Colonic mucosa (tissue), 4 donors: ENCODE data around the gene PPCDC. TPM values are rescaled to one million over a fixed set of nuclear protein-coding genes. Genes with fewer than 3 reads are reported as not detected.
A peak's percentile ranks its signal among the peaks of the same experiment; 100 is the strongest.

Source experiments
- DNase-seq: peaks from one replicate; pipeline ENCODE4 v3.0.0-alpha.2; 2020
- H3K27ac ChIP-seq: fragments of 200-600 bp; one replicate; pipeline ENCODE4 v1.8.0; 2021
- H3K27me3 ChIP-seq: fragments of 200-600 bp; one replicate; pipeline ENCODE4 v1.8.0; 2021
- H3K36me3 ChIP-seq: fragments of 200-600 bp; one replicate; pipeline ENCODE4 v1.8.0; 2021
- H3K4me1 ChIP-seq: fragments of 200-600 bp; one replicate; pipeline ENCODE4 v1.8.0; 2021; ENCODE audit warnings: mild to moderate bottlenecking
- H3K4me3 ChIP-seq: fragments of 200-600 bp; one replicate; pipeline ENCODE4 v1.8.0; 2021
- H3K9ac ChIP-seq, 2 donors: one replicate each; pipeline ENCODE4 v1.7.0; 2013; ENCODE audit warnings: control low read depth in 2 of 2, low read depth in 2 of 2, low read length in 2 of 2
- H3K9me3 ChIP-seq: fragments of 200-600 bp; one replicate; pipeline ENCODE4 v1.8.0; 2021
- CTCF ChIP-seq: fragments of 200-600 bp; IDR thresholded peaks from one replicate; pipeline ENCODE4 v1.8.0; 2022; ENCODE audit warnings: antibody characterized with exemption, mild to moderate bottlenecking
- intact Hi-C: fragments of 100-400 bp; cut with DNase I; formaldehyde crosslinking; loops from one replicate; pipeline ENCODE4 v1.14.1; 2022
- total RNA-seq, 2 donors: library from RNA; stranded (reverse); fragmentation: NEBNext Ultra II Directional in 1 of 2; extraction: Animal tissue kit (Norgen Biotek cat#: 25700) in 1 of 2; gene quantifications; one replicate each; pipeline ENCODE4 v1.2.1, GENCODE V29; 2021
- donor health status: healthy.
- donor health status: DM: no; HTN: no; CAD: no.
- donor health status: DM: no; HTN: no; CAD: no.

PPCDC gene
- total RNA-seq, 2 donors from 2014 or later: 10.1 to 23.1 TPM

DNA sequence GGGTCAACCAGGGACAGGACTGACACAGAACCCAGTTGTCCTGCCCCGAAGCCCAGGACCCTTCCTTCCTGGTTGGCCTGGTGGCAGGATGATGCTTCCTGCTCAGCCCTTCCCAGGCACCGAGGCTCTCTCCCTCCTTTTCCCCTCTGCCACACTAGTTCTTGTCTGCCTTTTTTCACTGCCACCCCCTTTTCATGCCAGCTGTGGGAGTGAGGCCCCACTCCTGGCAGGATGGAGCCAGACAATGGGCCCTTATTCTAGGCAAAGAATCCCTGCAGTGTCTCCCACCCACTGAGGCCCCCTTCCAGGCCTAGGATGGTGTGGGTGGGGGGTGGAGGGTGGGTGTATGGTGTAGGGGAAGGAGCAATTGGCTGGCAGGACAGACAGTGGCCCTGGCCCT, 29.2 kb upstream of the PPCDC start:
- no peaks in the 10 kb centered on the region for H3K27me3 ChIP-seq
- intact Hi-C loops: no loop called here
- no peak for TF ChIP-seq CTCF
- H3K9me3 ChIP-seq: no peaks in the 10 kb centered on the region
- no peak overlapping the region for H3K27ac ChIP-seq
- no peak for DNase-seq
- H3K36me3 ChIP-seq: no peaks in the 10 kb centered on the region
- H3K9ac ChIP-seq: no peak overlapping the region
- no peak overlapping the region for H3K4me3 ChIP-seq
- H3K4me1 ChIP-seq: peaks cover 4% of the 10 kb centered on the region

DNA sequence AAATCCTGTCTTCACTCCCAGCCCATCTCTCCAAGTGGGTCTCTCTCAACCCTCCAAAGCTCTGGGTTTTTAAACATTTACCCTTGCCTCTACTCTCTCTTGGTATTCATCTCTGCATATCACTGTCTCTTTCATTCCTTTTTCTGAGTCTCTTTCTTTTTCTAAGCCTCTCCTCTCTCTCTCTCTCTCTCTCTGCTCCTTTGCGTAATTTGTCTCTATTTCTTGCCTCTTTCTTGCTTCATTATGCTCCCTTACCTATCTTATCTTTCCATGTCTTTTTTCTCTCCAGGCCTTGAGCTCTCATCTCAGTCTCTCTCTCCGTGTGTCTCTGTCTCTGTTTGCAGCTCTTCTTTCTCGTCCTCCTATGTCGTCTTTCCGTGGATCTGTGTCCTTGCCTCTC, 28.7 kb upstream of the PPCDC start:
- Histone ChIP-seq H3K4me3 (no peak overlapping the region), H3K27me3 (no peaks in the 10 kb centered on the region), H3K27ac (no peak overlapping the region), H3K36me3 (no peaks in the 10 kb centered on the region), H3K4me1 (peaks cover 4% of the 10 kb centered on the region), H3K9ac (no peak overlapping the region), H3K9me3 (no peaks in the 10 kb centered on the region)
- intact Hi-C loops: no loop called here
- DNase-seq: no peak
- no peak for TF ChIP-seq CTCF

GRCh38 chr15:74995182-74995778, 28.1 kb upstream of the PPCDC start, which contains the start of gene SCAMP5:
Gene SCAMP5 (plus strand): TSS chr15:74995563. CDS start chr15:75011840, 16,277 bp downstream.
- no peaks in the 10 kb centered on the region for H3K9me3 ChIP-seq
- peak within 1 kb of the TSS; percentile 55 for H3K4me3 ChIP-seq
- H3K36me3 ChIP-seq: no peaks in the 10 kb centered on the region
- H3K9ac ChIP-seq: peak within 1 kb of the TSS in 1 of 2 donors; percentile 69
- H3K27ac ChIP-seq: no peak within 1 kb of the TSS
- H3K27me3 ChIP-seq: no peaks in the 10 kb centered on the region
- intact Hi-C loops: no loop called here
- DNase-seq: peak; percentile 97
- no peak for TF ChIP-seq CTCF
- H3K4me1 ChIP-seq: peaks cover 4% of the 10 kb centered on the region

GRCh38 chr15:74995779-74996765, 27.3 kb upstream of the PPCDC start:
- Histone ChIP-seq H3K36me3 (no peaks in the 10 kb centered on the region), H3K4me3 (peak overlapping the region; percentile 55), H3K27me3 (no peaks in the 10 kb centered on the region), H3K9me3 (no peaks in the 10 kb centered on the region), H3K9ac (peak overlapping the region in 1 of 2 donors; percentile 69), H3K4me1 (peaks cover 4% of the 10 kb centered on the region), H3K27ac (no peak overlapping the region)
- DNase-seq: peak; percentile 52
- TF ChIP-seq CTCF: no peak
- intact Hi-C loops: no loop called here

GRCh38 chr15:74997141-74997540, 26.2 kb upstream of the PPCDC start:
- no peak for DNase-seq
- no peak for TF ChIP-seq CTCF
- H3K9me3 ChIP-seq: no peaks in the 10 kb centered on the region
- H3K4me1 ChIP-seq: peaks cover 4% of the 10 kb centered on the region
- intact Hi-C loops: no loop called here
- H3K36me3 ChIP-seq: no peaks in the 10 kb centered on the region
- H3K9ac ChIP-seq: no peak overlapping the region
- no peak overlapping the region for H3K4me3 ChIP-seq
- no peaks in the 10 kb centered on the region for H3K27me3 ChIP-seq
- H3K27ac ChIP-seq: no peak overlapping the region
